Skeletal muscle tissue (tissue), 4 donors: ENCODE measurements around the gene AP3S2. TPM values are rescaled to one million over a fixed set of nuclear protein-coding genes. Genes with fewer than 3 reads are reported as not detected.
A peak's percentile ranks its signal among the peaks of the same experiment; 100 is the strongest.
"Not testable (repeated sequence)": the region's sequence is repeated elsewhere in the genome, so short reads cannot be mapped to it uniquely, and the experiment has no call there.

ENCODE experiments used
- H3K27ac ChIP-seq: one replicate; pipeline ENCODE4 v1.7.0; 2013; ENCODE audit warnings: mild to moderate bottlenecking, low read depth, low read length, inconsistent platforms
- H3K27me3 ChIP-seq, 3 donors: one replicate each; pipeline ENCODE4 v1.7.0; 2013; ENCODE audit warnings: low read length in 3 of 3; ENCODE audit not compliant: control insufficient read depth in 3 of 3, insufficient read depth in 3 of 3
- H3K36me3 ChIP-seq, 3 donors: one replicate each; pipeline ENCODE4 v1.7.0; 2013; ENCODE audit warnings: low read length in 3 of 3; ENCODE audit not compliant: control insufficient read depth in 3 of 3, insufficient read depth in 3 of 3
- H3K4me1 ChIP-seq, 3 donors: one replicate each; pipeline ENCODE4 v1.7.0; 2013; ENCODE audit warnings: low read length in 3 of 3, mild to moderate bottlenecking in 3 of 3; ENCODE audit not compliant: control insufficient read depth in 3 of 3, insufficient read depth in 3 of 3
- H3K4me3 ChIP-seq, 3 donors: one replicate each; pipeline ENCODE4 v1.7.0; 2013; ENCODE audit warnings: low read length in 3 of 3
- H3K9ac ChIP-seq, 3 donors: one replicate each; pipeline ENCODE4 v1.7.0; 2013; ENCODE audit warnings: low read length in 3 of 3, mild to moderate bottlenecking in 3 of 3, moderate library complexity in 2 of 3, low read depth in 1 of 3
- H3K9me3 ChIP-seq, 3 donors: one replicate each; pipeline ENCODE4 v1.7.0; 2013; ENCODE audit warnings: low read length in 3 of 3; ENCODE audit not compliant: control insufficient read depth in 3 of 3
- total RNA-seq: library from RNA; depleted of rRNA; stranded (reverse); fragments of >200 nt; gene quantifications from one replicate; pipeline ENCODE4 v1.2.3, GENCODE V29; 2014
- donor health status: Osteomylitis.

AP3S2 gene
- total RNA-seq, 1 donor from 2014 or later: 51.7 TPM

DNA sequence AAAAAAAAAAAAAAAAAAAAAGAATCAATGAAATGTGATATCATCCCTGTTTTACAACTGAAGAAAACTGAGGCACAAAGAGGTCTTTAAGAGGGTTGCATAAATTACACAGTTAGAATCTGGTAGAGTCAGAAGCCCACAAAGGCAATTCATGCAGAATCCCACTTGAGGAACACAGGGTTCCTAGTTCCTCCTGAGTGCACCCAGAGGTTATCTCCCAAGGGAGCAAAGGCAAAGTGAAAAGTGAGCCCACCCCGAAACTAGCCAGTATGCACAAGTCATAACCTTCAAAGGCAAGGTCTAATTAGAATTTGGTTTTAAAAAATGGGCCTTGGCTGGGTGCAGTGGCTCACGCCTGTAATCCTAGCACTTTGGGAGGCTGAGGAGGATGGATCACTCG lies 37.8 kb downstream of the AP3S2 start:
- H3K9ac ChIP-seq: no peak overlapping the region
- H3K9me3 ChIP-seq: no peaks in the 10 kb centered on the region
- H3K4me1 ChIP-seq: peaks cover 0 to 2% (median 0%) of the 10 kb centered on the region in 3 donors
- peaks cover 3 to 14% (median 11%) of the 10 kb centered on the region in 3 donors for H3K36me3 ChIP-seq
- no peak overlapping the region for H3K4me3 ChIP-seq
- H3K27ac ChIP-seq: no peak overlapping the region
- no peaks in the 10 kb centered on the region for H3K27me3 ChIP-seq

- not testable (repeated sequence) for H3K27me3 ChIP-seq, H3K4me3 ChIP-seq, H3K27ac ChIP-seq, H3K9me3 ChIP-seq, H3K4me1 ChIP-seq, H3K9ac ChIP-seq
- peaks cover 0 to 10% (median 4%) of the 10 kb centered on the region in 3 donors for H3K36me3 ChIP-seq
These were observed 38.9 kb downstream of the AP3S2 start for GRCh38 chr15:89854863-89855262.

GRCh38 chr15:89852342-89852995 lies 41.3 kb downstream of the AP3S2 start:
- Histone ChIP-seq H3K27me3 (no peaks in the 10 kb centered on the region), H3K27ac (no peak overlapping the region), H3K4me1 (peaks cover 0 to 2% (median 0%) of the 10 kb centered on the region in 3 donors), H3K9me3 (no peaks in the 10 kb centered on the region), H3K9ac (no peak overlapping the region), H3K4me3 (no peak overlapping the region), H3K36me3 (peaks cover 0 to 6% (median 4%) of the 10 kb centered on the region in 3 donors)

- no peak overlapping the region for H3K27ac ChIP-seq
- H3K36me3 ChIP-seq: peaks cover 0 to 6% (median 4%) of the 10 kb centered on the region in 3 donors
- no peak overlapping the region for H3K4me3 ChIP-seq
- peaks cover 0 to 2% (median 0%) of the 10 kb centered on the region in 3 donors for H3K4me1 ChIP-seq
- H3K27me3 ChIP-seq: no peaks in the 10 kb centered on the region
- H3K9ac ChIP-seq: no peak overlapping the region
- no peaks in the 10 kb centered on the region for H3K9me3 ChIP-seq
These were observed 42.0 kb downstream of the AP3S2 start for GRCh38 chr15:89851673-89852341.

- H3K9ac ChIP-seq: no peak overlapping the region
- H3K4me1 ChIP-seq: peaks cover 0 to 7% (median 2%) of the 10 kb centered on the region in 3 donors
- H3K9me3 ChIP-seq: no peaks in the 10 kb centered on the region
- peaks cover 0 to 6% (median 6%) of the 10 kb centered on the region in 3 donors for H3K36me3 ChIP-seq
- H3K27ac ChIP-seq: peak overlapping the region; percentile 0
- H3K4me3 ChIP-seq: no peak overlapping the region
- no peaks in the 10 kb centered on the region for H3K27me3 ChIP-seq
These were observed 44.9 kb downstream of the AP3S2 start for GRCh38 chr15:89848970-89849292.

- no peaks in the 10 kb centered on the region for H3K9me3 ChIP-seq
- no peak overlapping the region for H3K9ac ChIP-seq
- peaks cover 0 to 7% (median 2%) of the 10 kb centered on the region in 3 donors for H3K4me1 ChIP-seq
- H3K36me3 ChIP-seq: peaks cover 0 to 6% (median 3%) of the 10 kb centered on the region in 3 donors
- H3K27ac ChIP-seq: no peak overlapping the region
- no peak overlapping the region for H3K4me3 ChIP-seq
- no peaks in the 10 kb centered on the region for H3K27me3 ChIP-seq
These were observed 46.7 kb downstream of the AP3S2 start for GRCh38 chr15:89847101-89847500.

DNA sequence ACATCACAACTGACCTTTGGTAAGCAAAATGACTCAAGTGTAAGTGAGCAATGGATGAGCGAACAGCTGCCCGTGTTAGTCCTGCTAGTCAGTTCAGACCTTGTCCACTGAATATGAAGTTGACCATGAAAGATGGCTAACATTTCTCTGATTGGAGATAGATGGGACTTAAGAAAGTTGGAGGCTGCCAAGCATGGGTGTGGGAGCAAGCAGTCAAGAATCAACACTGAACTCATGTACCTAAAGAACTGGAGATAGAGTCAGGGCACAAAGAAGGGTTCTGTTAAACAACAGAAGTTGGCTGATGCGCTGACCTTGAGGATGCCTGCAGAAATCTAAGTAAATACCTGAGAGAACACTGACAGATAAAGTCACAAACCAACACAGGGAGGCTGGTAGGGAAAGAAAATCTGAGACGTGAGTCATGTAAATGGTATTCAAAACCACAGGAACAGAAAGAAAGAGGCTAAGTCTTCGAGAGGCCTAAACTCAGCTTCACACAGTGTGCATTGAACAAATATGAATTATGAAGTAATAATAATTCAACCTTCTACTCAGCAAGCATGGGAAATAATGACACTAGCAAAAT lies 48.4 kb downstream of the AP3S2 start:
- no peak overlapping the region for H3K27ac ChIP-seq
- H3K4me3 ChIP-seq: no peak overlapping the region
- H3K9me3 ChIP-seq: no peaks in the 10 kb centered on the region
- no peaks in the 10 kb centered on the region for H3K27me3 ChIP-seq
- H3K9ac ChIP-seq: no peak overlapping the region
- H3K36me3 ChIP-seq: peaks cover 0 to 6% (median under 1%) of the 10 kb centered on the region in 3 donors
- peaks cover 0 to 7% (median 0%) of the 10 kb centered on the region in 3 donors for H3K4me1 ChIP-seq

- no peak overlapping the region for H3K27ac ChIP-seq
- H3K36me3 ChIP-seq: peaks cover 0 to 9% (median 0%) of the 10 kb centered on the region in 3 donors
- no peaks in the 10 kb centered on the region for H3K9me3 ChIP-seq
- H3K27me3 ChIP-seq: no peaks in the 10 kb centered on the region
- H3K9ac ChIP-seq: no peak overlapping the region
- peaks cover 14 to 23% (median 15%) of the 10 kb centered on the region in 3 donors for H3K4me1 ChIP-seq
- H3K4me3 ChIP-seq: no peak overlapping the region
These were observed 51.8 kb downstream of the AP3S2 start for GRCh38 chr15:89841962-89842361.

DNA sequence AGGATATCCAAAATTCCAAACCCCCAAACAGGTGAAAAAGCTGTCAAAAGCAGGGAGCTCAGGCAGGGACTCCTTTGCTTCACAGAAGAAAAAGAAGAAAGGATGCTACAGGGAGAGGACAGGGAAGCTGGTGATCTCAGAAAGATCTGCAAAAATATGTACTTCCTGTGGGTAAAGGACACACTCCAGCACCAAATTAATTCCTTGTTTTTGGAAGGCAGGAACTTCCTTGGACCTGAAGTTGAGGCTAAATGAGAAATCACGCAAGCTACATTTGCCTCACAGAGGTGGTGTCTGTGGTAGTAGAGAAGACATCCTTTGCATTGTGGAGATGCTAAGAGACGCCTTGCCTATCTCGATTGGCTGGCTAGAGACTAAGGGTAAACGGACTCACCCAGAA lies 52.5 kb downstream of the AP3S2 start:
- H3K4me1 ChIP-seq: peaks cover 21 to 30% (median 22%) of the 10 kb centered on the region in 3 donors
- no peak overlapping the region for H3K27ac ChIP-seq
- H3K4me3 ChIP-seq: no peak overlapping the region
- no peaks in the 10 kb centered on the region for H3K27me3 ChIP-seq
- no peaks in the 10 kb centered on the region for H3K9me3 ChIP-seq
- H3K36me3 ChIP-seq: peaks cover 0 to 9% (median 0%) of the 10 kb centered on the region in 3 donors
- no peak overlapping the region for H3K9ac ChIP-seq
